CD14-positive monocyte (primary cell): ENCODE measurements around the gene WNT5B. TPM values are rescaled to one million over a fixed set of nuclear protein-coding genes. Genes with fewer than 3 reads are reported as not detected.

Source experiments
- DNase-seq, 3 donors: peaks; one replicate each; pipeline ENCODE4 v3.0.0-alpha.2; 2011 to 2022
- H2AFZ ChIP-seq: 2 replicates; pipeline ENCODE4 v1.6.0; 2012; ENCODE audit warnings: mild to moderate bottlenecking, low read depth, low read length, inconsistent platforms; ENCODE audit not compliant: insufficient read depth, poor library complexity, severe bottlenecking
- H3K27ac ChIP-seq, 2 donors: 1 replicate in 1 of 2; 2 replicates in 1 of 2; pipeline ENCODE4 v1.5.1; 2012 to 2013; ENCODE audit warnings: low read length in 2 of 2, control low read depth in 1 of 2, inconsistent platforms in 1 of 2, low read depth in 1 of 2, mild to moderate bottlenecking in 1 of 2
- H3K27me3 ChIP-seq, 2 donors: one replicate each; pipeline versions ENCODE4 v1.6.0 to v1.6.1; 2011 to 2013; ENCODE audit warnings: low read length in 2 of 2; ENCODE audit not compliant: control insufficient read depth in 2 of 2, insufficient read depth in 2 of 2
- H3K36me3 ChIP-seq, 2 donors: replicated peaks in 1 of 2; 1 replicate in 1 of 2; 2 replicates in 1 of 2; pipeline versions ENCODE4 v1.5.1 to v1.6.1; 2012 to 2013; ENCODE audit warnings: low read length in 2 of 2, control low read depth in 1 of 2, inconsistent platforms in 1 of 2, mild to moderate bottlenecking in 1 of 2; ENCODE audit not compliant: insufficient read depth in 2 of 2, control insufficient read depth in 1 of 2
- H3K4me1 ChIP-seq, 2 donors: 1 replicate in 1 of 2; 2 replicates in 1 of 2; pipeline versions ENCODE4 v1.5.1 to v1.6.1; 2012 to 2013; ENCODE audit warnings: low read length in 2 of 2, control low read depth in 1 of 2, inconsistent platforms in 1 of 2, mild to moderate bottlenecking in 1 of 2, moderate library complexity in 1 of 2; ENCODE audit not compliant: insufficient read depth in 2 of 2, control insufficient read depth in 1 of 2
- H3K4me2 ChIP-seq: replicated peaks from 2 replicates; pipeline ENCODE3; 2012; ENCODE audit warnings: low read length, moderate library complexity, mild to moderate bottlenecking; ENCODE audit not compliant: poor library complexity, severe bottlenecking; ENCODE audit errors: extremely low read depth
- H3K4me3 ChIP-seq, 3 experiments: fragments of 200-600 bp in 1 of 3; sonication (generic) in 1 of 3; replicated peaks in 1 of 3; 1 replicate in 2 of 3; 2 replicates in 1 of 3; pipeline ENCODE4 v1.5.1; 2011 to 2013; ENCODE audit warnings: low read length in 3 of 3, mild to moderate bottlenecking in 3 of 3, control low read depth in 2 of 3, low read depth in 2 of 3, inconsistent platforms in 1 of 3, moderate library complexity in 1 of 3
- H3K79me2 ChIP-seq: 2 replicates; pipeline ENCODE4 v1.6.0; 2012; ENCODE audit warnings: mild to moderate bottlenecking, control low read depth, inconsistent platforms, low read length, moderate library complexity; ENCODE audit not compliant: insufficient read depth
- H3K9ac ChIP-seq: 2 replicates; pipeline ENCODE4 v1.6.0; 2017; ENCODE audit warnings: low read length, mild to moderate bottlenecking; ENCODE audit not compliant: insufficient read depth, poor library complexity, severe bottlenecking
- H3K9me3 ChIP-seq, 2 donors: replicated peaks in 1 of 2; 1 replicate in 1 of 2; 2 replicates in 1 of 2; pipeline versions ENCODE4 v1.5.1 to v1.6.1; 2012 to 2013; ENCODE audit warnings: low read length in 2 of 2, control low read depth in 1 of 2; ENCODE audit not compliant: control insufficient read depth in 1 of 2, insufficient read depth in 1 of 2
- H4K20me1 ChIP-seq: 2 replicates; pipeline ENCODE4 v1.6.0; 2012; ENCODE audit warnings: mild to moderate bottlenecking, low read length, control low read depth, moderate library complexity; ENCODE audit not compliant: insufficient read depth
- H3K27ac Mint-ChIP-seq, 7 donors: one replicate each; pipeline ENCODE4 v1.8.0; 2020; ENCODE audit warnings: mild to moderate bottlenecking in 7 of 7, mixed read lengths in 7 of 7, moderate library complexity in 6 of 7, inconsistent platforms in 2 of 7
- H3K27me3 Mint-ChIP-seq, 3 donors: one replicate each; pipeline ENCODE4 v1.8.0; 2021 to 2022; ENCODE audit warnings: low read depth in 3 of 3, mild to moderate bottlenecking in 3 of 3, mixed read lengths in 3 of 3, moderate library complexity in 3 of 3, inconsistent platforms in 1 of 3
- H3K36me3 Mint-ChIP-seq, 2 donors: one replicate each; pipeline ENCODE4 v1.8.0; 2020; ENCODE audit warnings: mixed read lengths in 2 of 2, inconsistent platforms in 1 of 2, mild to moderate bottlenecking in 1 of 2
- H3K4me1 Mint-ChIP-seq: one replicate; pipeline ENCODE4 v1.8.0; 2020; ENCODE audit warnings: mild to moderate bottlenecking, mixed read lengths
- H3K4me3 Mint-ChIP-seq, 2 donors: one replicate each; pipeline ENCODE4 v1.8.0; 2020; ENCODE audit warnings: mild to moderate bottlenecking in 2 of 2, mixed read lengths in 2 of 2, moderate library complexity in 1 of 2
- H3K9me3 Mint-ChIP-seq, 7 donors: one replicate each; pipeline ENCODE4 v1.8.0; 2020 to 2022; ENCODE audit warnings: mixed read lengths in 7 of 7, mild to moderate bottlenecking in 6 of 7, moderate library complexity in 6 of 7, inconsistent platforms in 2 of 7
- CTCF ChIP-seq: fragments of 200-600 bp; IDR thresholded peaks from one replicate; pipeline ENCODE4 v1.8.0; 2022; ENCODE audit warnings: antibody characterized with exemption, mild to moderate bottlenecking
- WGBS: methylation state at CpG from one replicate; pipeline ENCODE4 v1.1.5; 2013; ENCODE audit warnings: missing lambda C conversion rate; ENCODE audit not compliant: insufficient coverage; 5-methylcytosine and 5-hydroxymethylcytosine counted together
- intact Hi-C, 2 donors: fragments of 100-400 bp; cut with micrococcal nuclease; formaldehyde crosslinking; loops; one replicate each; pipeline versions ENCODE4 v1.15.0 to v1.15.1; 2023
- polyA plus RNA-seq, 3 donors: library from polyadenylated mRNA; depleted of rRNA in 1 of 3; unstranded in 2 of 3; stranded (reverse) in 1 of 3; fragments of 300-500 nt in 2 of 3; fragments of >200 nt in 1 of 3; fragmentation: Illumina TruSeq in 2 of 3; gene quantifications; 1 replicate in 2 of 3; 2 replicates in 1 of 3; pipeline ENCODE4 v1.2.3, GENCODE V29; 2012 to 2021

The WNT5B gene
- polyA plus RNA-seq, 3 donors: 2.7 to 4.1 (median 3.1) TPM

- H3K9ac ChIP-seq: no peak overlapping the region
- H3K4me2 ChIP-seq: no peak overlapping the region
- Mint-ChIP-seq H3K9me3 (peaks cover 0 to 1% (median 0%) of the 10 kb centered on the region in 7 donors), H3K27ac (no peak overlapping the region), H3K4me1 (peaks cover 28% of the 10 kb centered on the region), H3K36me3 (peaks cover 10 to 14% of the 10 kb centered on the region in 2 donors), H3K4me3 (no peak overlapping the region), H3K27me3 (peaks cover 0 to 3% (median under 1%) of the 10 kb centered on the region in 3 donors)
- no peak overlapping the region for H2AFZ ChIP-seq
- H3K27ac ChIP-seq: no peak overlapping the region
- H3K36me3 ChIP-seq: no peaks in the 10 kb centered on the region
- WGBS: 64% methylated on average over 4 of the region's 5 CpGs
- intact Hi-C loops: loop anchor here (5.0 to 10.0 kb wide), 3 partner anchors 54 to 292 kb away; no protein-coding TSS in a partner anchor
- no peak for TF ChIP-seq CTCF
- DNase-seq: no peak
- no peak overlapping the region for H3K4me3 ChIP-seq
- no peaks in the 10 kb centered on the region for H3K9me3 ChIP-seq
- no peaks in the 10 kb centered on the region for H4K20me1 ChIP-seq
- H3K27me3 ChIP-seq: no peaks in the 10 kb centered on the region
- peaks cover 13 to 15% of the 10 kb centered on the region in 2 donors for H3K4me1 ChIP-seq
- no peaks in the 10 kb centered on the region for H3K79me2 ChIP-seq
Observed at GRCh38 chr12:1650260-1650977, 21.4 kb downstream of the WNT5B start.

GRCh38 chr12:1650978-1651361 is 21.9 kb downstream of the WNT5B start:
- no peaks in the 10 kb centered on the region for H3K79me2 ChIP-seq
- no peaks in the 10 kb centered on the region for H3K36me3 ChIP-seq
- H3K27ac ChIP-seq: no peak overlapping the region
- Mint-ChIP-seq H3K4me3 (no peak overlapping the region), H3K36me3 (peaks cover 4 to 14% of the 10 kb centered on the region in 2 donors), H3K27ac (no peak overlapping the region), H3K4me1 (peaks cover 25% of the 10 kb centered on the region), H3K9me3 (peaks cover 0 to 1% (median 0%) of the 10 kb centered on the region in 7 donors), H3K27me3 (peaks cover 0 to 2% (median 2%) of the 10 kb centered on the region in 3 donors)
- no peak for DNase-seq
- H3K9ac ChIP-seq: no peak overlapping the region
- no peak overlapping the region for H3K4me3 ChIP-seq
- H4K20me1 ChIP-seq: no peaks in the 10 kb centered on the region
- H3K9me3 ChIP-seq: no peaks in the 10 kb centered on the region
- TF ChIP-seq CTCF: no peak
- WGBS: 86% methylated on average over 2 of the region's 6 CpGs
- no peak overlapping the region for H2AFZ ChIP-seq
- H3K4me1 ChIP-seq: peaks cover 12 to 13% of the 10 kb centered on the region in 2 donors
- intact Hi-C loops: loop anchor here (5.0 to 10.0 kb wide), 3 partner anchors 54 to 291 kb away; no protein-coding TSS in a partner anchor
- H3K27me3 ChIP-seq: no peaks in the 10 kb centered on the region
- no peak overlapping the region for H3K4me2 ChIP-seq
